ENCODE data around the gene KRTAP10-2. TPM values are rescaled to one million over a fixed set of nuclear protein-coding genes. Genes with fewer than 3 reads are reported as not detected.

Gene KRTAP10-2
- polyA plus RNA-seq, 1 donor, result not detected

- no peak for DNase-seq
Measured at GRCh38 chr21:44539991-44540666, 11.2 kb downstream of the KRTAP10-2 start, which contains the start of gene KRTAP10-1. KRTAP10-1 (minus strand) TSS chr21:44540195; CDS start chr21:44540150, 45 bp downstream.

- DNase-seq, result no peak
Measured at GRCh38 chr21:44539046-44539445, 12.3 kb downstream of the KRTAP10-2 start.

DNA sequence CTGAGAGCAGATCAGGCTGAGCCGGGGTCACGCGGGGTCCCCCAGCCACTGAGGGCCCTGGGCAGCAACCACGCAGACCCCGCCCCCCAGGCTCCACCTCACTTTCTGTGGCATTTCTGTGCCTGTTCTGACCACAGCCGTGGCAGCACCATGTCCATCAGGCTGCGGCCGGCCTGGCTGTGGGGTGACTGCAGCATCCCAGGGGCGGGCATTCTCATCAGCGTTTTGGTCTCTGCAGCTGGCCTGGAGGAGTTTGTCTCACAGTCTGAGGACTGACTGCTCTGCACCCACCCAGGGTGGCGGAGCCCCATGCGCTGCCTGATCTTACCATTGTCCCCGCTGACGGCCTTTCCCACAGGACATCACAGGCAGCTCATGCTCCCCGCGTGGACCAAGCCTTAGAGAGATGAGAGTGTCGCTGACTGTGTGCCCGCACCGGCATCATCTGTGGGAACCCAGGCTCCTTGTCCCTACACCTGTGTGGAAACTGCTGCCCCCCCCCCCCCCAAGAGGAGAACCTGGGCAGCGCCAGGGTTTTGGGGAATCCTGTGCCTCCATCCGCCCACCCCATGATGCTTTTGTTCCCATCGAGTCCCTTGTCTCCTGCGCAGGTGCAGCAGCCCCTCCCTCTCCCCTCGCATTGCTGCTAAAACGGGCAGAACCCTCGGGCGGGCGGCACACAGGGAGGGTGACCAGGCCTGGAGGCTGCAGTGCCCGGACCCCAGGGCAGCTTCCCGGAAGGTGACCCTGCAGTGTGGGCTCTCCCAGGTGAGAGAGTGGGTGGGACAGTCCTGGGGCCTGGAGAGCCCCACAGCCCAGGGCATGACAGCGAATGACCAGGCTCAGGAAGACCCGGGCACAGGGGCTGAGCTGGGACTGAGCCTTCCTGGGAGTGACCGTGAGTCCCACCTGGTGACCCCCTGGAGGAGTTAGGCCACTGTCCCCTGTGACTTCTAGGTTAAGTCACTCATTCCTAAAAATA, 13.1 kb downstream of the KRTAP10-2 start:
- DNase-seq, result no peak

DNA sequence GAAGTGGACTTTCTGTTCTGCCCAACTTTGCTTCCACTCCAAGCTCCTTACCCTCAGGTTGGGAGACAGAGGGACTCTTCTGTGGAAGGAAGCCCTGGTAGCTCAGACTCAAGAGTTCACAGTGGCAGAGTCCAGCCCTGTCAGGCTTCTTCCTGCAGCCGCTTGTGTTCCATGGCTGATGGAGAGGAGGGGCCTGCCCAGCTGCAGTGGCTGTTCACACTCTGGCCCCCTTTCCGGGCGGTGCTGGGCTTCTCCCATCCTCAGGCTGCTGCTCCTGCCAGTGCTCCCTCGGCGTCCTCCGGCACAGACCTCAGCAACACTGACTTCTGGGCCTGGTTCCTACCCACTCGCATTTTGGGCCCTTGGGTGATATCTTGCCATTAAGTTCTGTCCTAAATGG, 15.3 kb downstream of the KRTAP10-2 start:
- DNase-seq, result no peak

DNA sequence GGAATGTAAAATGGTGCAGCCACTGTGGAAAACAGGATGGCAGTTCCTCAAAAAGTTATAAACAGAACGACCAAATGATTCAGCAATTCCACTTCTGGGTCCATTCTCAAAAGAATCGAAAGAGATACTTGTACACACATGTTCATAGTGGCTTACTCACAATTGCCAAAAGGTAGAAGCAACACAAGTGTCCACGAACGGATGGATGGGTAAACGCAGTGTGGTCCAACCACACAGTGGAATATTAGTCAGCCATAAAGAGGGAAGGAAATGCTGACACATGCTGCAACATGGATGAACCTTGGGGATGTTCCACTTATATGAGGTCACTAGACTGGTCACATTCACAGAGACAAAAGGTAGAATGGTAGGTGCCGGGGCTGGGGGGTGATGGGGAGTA, 16.6 kb downstream of the KRTAP10-2 start:
- DNase-seq, result no peak

DNA sequence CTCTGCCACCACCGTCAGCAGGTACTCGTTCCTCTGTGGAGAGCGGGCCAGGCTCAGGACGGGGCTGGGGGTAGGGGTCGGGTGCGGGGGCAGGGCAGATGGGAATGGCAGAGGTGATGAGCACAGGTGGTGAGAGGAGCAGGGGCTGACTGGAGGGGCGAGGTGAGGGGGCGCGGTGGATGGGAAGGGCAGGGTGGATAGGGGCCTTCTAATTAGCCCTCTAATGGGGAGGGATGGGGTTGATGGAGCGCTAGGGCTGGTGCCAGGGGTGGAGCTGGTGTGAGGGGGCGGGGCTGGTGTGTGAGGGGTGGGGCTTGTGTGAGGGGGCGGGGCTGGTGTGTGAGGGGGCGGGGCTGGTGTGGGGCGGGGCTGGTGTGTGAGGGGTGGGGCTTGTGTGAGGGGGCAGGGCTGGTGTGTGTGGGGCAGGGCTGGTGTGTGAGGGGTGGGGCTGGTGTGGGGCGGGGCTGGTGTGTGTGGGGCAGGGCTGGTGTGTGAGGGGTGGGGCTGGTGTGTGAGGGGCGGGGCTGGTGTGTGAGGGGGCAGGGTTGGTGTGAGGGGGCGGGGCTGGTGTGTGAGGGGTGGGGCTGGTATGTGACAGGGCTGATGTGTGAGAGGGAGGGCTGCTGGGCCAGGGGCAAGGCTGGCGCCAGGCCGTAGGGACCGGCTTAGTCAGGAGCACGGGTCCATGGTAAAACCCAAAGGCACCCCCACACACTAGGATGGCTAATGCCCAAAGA, 17.2 kb downstream of the KRTAP10-2 start:
- no peak for DNase-seq

- DNase-seq, result no peak
Measured at GRCh38 chr21:44533121-44533890, 18.0 kb downstream of the KRTAP10-2 start.

- no peak for DNase-seq
Measured at GRCh38 chr21:44532712-44533111, 18.6 kb downstream of the KRTAP10-2 start.

GRCh38 chr21:44531606-44532564, 19.4 kb downstream of the KRTAP10-2 start:
- no peak for DNase-seq

GRCh38 chr21:44530903-44531605, 20.3 kb downstream of the KRTAP10-2 start:
- no peak for DNase-seq

- no peak for DNase-seq
Measured at GRCh38 chr21:44530221-44530902, 20.9 kb downstream of the KRTAP10-2 start.

GRCh38 chr21:44529503-44530125, 21.7 kb downstream of the KRTAP10-2 start:
- no peak for DNase-seq

- DNase-seq, result no peak
Measured at GRCh38 chr21:44529011-44529421, 22.3 kb downstream of the KRTAP10-2 start.

- no peak for DNase-seq
Measured at GRCh38 chr21:44528634-44528995, 22.7 kb downstream of the KRTAP10-2 start.

- DNase-seq, result no peak
Measured at GRCh38 chr21:44527983-44528633, 23.2 kb downstream of the KRTAP10-2 start.

GRCh38 chr21:44527156-44527982, 23.9 kb downstream of the KRTAP10-2 start:
- no peak for DNase-seq
